KMS-11 (cell line): ENCODE data around the gene IQGAP2.
"Not testable (repeated sequence)": the region's sequence is repeated elsewhere in the genome, so short reads cannot be mapped to it uniquely, and the experiment has no call there.

ENCODE experiments used
- H2AFZ ChIP-seq: fragments of 200-600 bp; sonication (generic); 2 replicates; pipeline ENCODE4 v1.6.1; 2016; ENCODE audit warnings: antibody characterized with exemption, mixed run types, low read depth
- H3K27ac ChIP-seq: fragments of 200-600 bp; sonication (generic); 2 replicates; pipeline ENCODE4 v1.6.1; 2016; ENCODE audit warnings: mild to moderate bottlenecking, mixed run types
- H3K27me3 ChIP-seq: fragments of 200-600 bp; sonication (generic); 2 replicates; pipeline ENCODE4 v1.6.1; 2017; ENCODE audit warnings: mild to moderate bottlenecking, low read depth, mixed run types, moderate library complexity; ENCODE audit not compliant: insufficient read depth
- H3K36me3 ChIP-seq: fragments of 200-600 bp; sonication (generic); 2 replicates; pipeline ENCODE4 v1.6.1; 2017; ENCODE audit warnings: mild to moderate bottlenecking, mixed run types; ENCODE audit not compliant: insufficient read depth
- H3K4me1 ChIP-seq: fragments of 200-600 bp; sonication (generic); 2 replicates; pipeline ENCODE4 v1.6.1; 2016; ENCODE audit warnings: mild to moderate bottlenecking, low read depth, mixed run types; ENCODE audit not compliant: poor library complexity, severe bottlenecking
- H3K4me2 ChIP-seq: fragments of 200-600 bp; sonication (generic); 2 replicates; pipeline ENCODE4 v1.7.0; 2016; ENCODE audit warnings: mild to moderate bottlenecking, mixed run types
- H3K4me3 ChIP-seq: fragments of 200-600 bp; sonication (generic); IDR thresholded peaks from 2 replicates; pipeline ENCODE4 v1.6.1; 2017; ENCODE audit warnings: low read depth, low read length, mixed read lengths; ENCODE audit not compliant: insufficient read depth
- H3K79me2 ChIP-seq: fragments of 200-600 bp; sonication (generic); 2 replicates; pipeline ENCODE4 v1.6.1; 2016; ENCODE audit warnings: low read depth, mixed run types; ENCODE audit not compliant: insufficient read depth
- H3K9ac ChIP-seq: fragments of 200-600 bp; sonication (generic); 2 replicates; pipeline ENCODE4 v1.6.1; 2016; ENCODE audit warnings: mild to moderate bottlenecking, mixed run types
- H4K20me1 ChIP-seq: fragments of 200-600 bp; sonication (generic); 2 replicates; pipeline ENCODE4 v1.6.1; 2016; ENCODE audit warnings: mild to moderate bottlenecking, mixed run types; ENCODE audit not compliant: insufficient read depth
- TF ChIP-seq, protein P1 (sequence below): fragments of 200-600 bp; sonication (generic); conservative IDR thresholded peaks from 2 replicates; pipeline ENCODE4 v1.6.1; 2017; ENCODE audit warnings: low read depth, mild to moderate bottlenecking, antibody characterized with exemption, low read length, moderate library complexity, mixed read lengths

Gene IQGAP2

DNA sequence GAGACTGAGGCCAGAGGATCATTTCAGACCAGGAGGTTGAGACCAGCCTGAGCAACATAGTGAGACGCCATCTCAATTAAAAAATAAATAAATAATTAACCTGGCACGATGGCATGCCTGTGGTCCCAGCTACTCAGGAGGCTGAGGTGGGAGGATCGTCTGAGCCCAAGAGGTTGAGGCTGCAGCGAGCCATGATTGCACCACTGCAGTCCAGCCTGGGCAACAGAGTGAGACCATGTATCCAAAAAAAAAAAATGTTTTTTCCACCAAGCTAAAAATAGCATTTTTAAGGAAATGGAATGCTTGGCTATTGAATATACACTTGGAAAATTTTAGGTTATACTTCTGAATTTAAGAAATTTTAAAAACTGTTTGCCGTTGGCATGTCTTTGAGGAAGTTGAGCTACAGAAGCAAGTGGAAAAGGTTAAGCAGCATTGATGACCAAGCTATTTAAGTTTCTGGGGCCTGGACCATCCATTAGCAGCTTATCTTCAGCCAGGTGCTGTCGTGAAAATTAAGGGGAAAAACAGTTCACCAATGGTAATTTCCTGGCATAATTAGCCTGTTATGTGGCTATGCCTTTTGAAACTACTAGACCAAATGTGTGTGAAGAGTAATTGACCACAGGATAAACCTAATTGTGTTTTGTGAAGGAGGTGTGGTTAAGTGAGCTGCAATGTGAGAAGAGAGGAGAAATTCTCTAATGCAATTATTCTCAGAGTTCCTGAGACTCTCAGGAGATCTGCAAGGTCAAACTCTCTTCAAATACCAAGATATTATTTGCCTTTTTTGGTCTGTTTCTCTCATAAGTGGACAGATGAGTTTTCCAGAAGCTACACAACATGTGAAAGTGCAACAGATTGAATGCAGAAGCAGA, 333.8 kb downstream of the IQGAP2 start:
- H3K36me3 ChIP-seq, result no peaks in the 10 kb centered on the region
- H3K4me3 ChIP-seq, result no peak overlapping the region
- no peaks in the 10 kb centered on the region for H4K20me1 ChIP-seq
- H3K27me3 ChIP-seq, result no peaks in the 10 kb centered on the region
- H3K4me2 ChIP-seq, result peak overlapping the region; percentile 82
- TF ChIP-seq, protein P1, sequence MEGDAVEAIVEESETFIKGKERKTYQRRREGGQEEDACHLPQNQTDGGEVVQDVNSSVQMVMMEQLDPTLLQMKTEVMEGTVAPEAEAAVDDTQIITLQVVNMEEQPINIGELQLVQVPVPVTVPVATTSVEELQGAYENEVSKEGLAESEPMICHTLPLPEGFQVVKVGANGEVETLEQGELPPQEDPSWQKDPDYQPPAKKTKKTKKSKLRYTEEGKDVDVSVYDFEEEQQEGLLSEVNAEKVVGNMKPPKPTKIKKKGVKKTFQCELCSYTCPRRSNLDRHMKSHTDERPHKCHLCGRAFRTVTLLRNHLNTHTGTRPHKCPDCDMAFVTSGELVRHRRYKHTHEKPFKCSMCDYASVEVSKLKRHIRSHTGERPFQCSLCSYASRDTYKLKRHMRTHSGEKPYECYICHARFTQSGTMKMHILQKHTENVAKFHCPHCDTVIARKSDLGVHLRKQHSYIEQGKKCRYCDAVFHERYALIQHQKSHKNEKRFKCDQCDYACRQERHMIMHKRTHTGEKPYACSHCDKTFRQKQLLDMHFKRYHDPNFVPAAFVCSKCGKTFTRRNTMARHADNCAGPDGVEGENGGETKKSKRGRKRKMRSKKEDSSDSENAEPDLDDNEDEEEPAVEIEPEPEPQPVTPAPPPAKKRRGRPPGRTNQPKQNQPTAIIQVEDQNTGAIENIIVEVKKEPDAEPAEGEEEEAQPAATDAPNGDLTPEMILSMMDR, result no peak
- H3K79me2 ChIP-seq, result no peaks in the 10 kb centered on the region
- H3K9ac ChIP-seq, result no peak overlapping the region
- H3K27ac ChIP-seq, result peak overlapping the region; percentile 76
- H2AFZ ChIP-seq, result no peak overlapping the region
- H3K4me1 ChIP-seq, result peaks cover 61% of the 10 kb centered on the region

DNA sequence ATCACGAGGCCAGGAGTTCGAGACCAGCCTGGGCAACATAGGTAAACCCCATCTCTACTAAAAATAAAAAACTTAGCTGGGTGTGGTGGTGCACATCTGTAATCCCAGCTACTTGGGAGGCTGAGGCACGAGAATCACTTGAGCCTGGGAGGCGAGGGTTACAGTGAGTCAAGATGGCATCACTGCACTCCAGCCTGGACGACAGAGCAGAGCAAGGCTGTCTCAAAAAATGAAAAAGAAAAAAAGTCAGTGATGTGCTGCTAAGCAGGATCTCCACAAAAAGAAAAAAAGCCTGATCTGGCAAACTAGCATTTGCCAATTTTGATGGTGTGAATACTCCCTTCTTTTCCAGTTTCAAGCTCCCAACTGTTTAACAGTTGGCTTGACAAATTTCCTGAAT, 334.8 kb downstream of the IQGAP2 start:
- H2AFZ ChIP-seq, result no peak overlapping the region
- H3K27ac ChIP-seq, result peak overlapping the region; percentile 76
- H3K79me2 ChIP-seq, result no peaks in the 10 kb centered on the region
- H4K20me1 ChIP-seq, result no peaks in the 10 kb centered on the region
- H3K4me3 ChIP-seq, result no peak overlapping the region
- peaks cover 68% of the 10 kb centered on the region for H3K4me1 ChIP-seq
- no peaks in the 10 kb centered on the region for H3K36me3 ChIP-seq
- TF ChIP-seq, protein P1, result no peak
- peak overlapping the region; percentile 27; the same call in 1 of the 2 replicates for H3K9ac ChIP-seq
- no peaks in the 10 kb centered on the region for H3K27me3 ChIP-seq
- peak overlapping the region; percentile 82 for H3K4me2 ChIP-seq

DNA sequence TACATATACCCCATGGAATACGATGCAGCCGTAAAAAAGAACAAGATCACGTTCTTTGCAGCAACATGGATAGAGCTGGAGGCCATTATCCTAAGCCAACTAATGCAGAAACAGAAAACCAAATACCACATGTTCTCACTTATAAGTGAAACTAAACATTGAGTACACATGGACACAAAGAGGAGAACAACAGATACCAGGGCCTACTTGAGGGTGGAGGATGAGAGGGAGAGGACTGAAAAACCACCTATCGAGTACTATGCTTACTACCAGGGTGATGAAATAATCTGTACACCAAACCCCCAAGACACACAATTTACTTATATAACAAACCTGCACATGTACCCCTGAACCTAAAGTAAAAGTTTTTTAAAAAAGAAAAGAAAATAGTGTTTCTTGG, 338.4 kb downstream of the IQGAP2 start:
- H2AFZ ChIP-seq, H3K4me3 ChIP-seq, H3K79me2 ChIP-seq, H3K27me3 ChIP-seq, H3K36me3 ChIP-seq, H4K20me1 ChIP-seq, H3K9ac ChIP-seq, H3K27ac ChIP-seq: not testable (repeated sequence)
- H3K4me2 ChIP-seq, result peak overlapping the region; percentile 11; the same call in 1 of the 2 replicates
- H3K4me1 ChIP-seq, result peaks cover 56% of the 10 kb centered on the region

DNA sequence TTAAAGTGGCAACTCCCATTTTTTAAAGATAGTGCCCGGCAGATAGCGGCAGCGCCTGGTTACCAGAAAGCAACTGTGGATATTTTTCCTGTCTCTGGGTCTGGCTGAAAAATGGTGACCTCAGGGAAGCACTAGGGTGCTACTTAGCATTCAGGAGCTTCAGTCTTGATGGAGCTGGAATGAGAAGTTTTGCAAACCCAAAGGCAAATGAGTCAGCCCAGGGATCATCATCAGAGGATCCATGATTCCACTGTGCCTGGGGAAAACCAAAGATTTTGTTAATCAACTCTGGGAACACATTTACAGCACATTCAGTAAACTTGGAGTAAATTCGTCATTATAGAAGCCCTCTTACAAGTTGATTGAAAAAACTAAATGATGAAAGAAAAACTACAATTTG, 339.5 kb downstream of the IQGAP2 start:
- TF ChIP-seq, protein P1, result no peak
- Histone ChIP-seq H3K27me3 (no peaks in the 10 kb centered on the region), H2AFZ (no peak overlapping the region), H3K27ac (no peak overlapping the region), H3K4me2 (no peak overlapping the region), H3K9ac (no peak overlapping the region), H3K79me2 (no peaks in the 10 kb centered on the region), H3K36me3 (no peaks in the 10 kb centered on the region), H4K20me1 (no peaks in the 10 kb centered on the region), H3K4me3 (no peak overlapping the region), H3K4me1 (peaks cover 48% of the 10 kb centered on the region)

DNA sequence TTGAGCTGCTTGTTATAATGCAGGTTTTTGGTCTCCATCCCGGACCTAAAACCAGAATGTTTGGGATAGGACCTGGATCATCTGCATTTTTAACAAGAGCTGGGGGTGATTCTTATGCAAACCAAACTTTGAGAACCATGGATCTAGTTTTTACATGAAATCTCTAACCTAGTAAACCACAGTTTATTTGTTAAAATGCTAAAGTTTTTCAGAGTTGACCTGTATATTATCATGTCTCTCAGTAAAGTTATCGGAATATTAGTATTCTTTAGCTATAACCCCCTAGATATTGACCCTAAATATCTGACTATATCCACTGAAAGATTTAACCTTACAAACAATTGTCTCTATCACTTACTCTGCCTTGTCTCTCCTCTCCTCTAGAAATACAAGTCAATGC, 341.5 kb downstream of the IQGAP2 start:
- Histone ChIP-seq H3K4me3 (no peak overlapping the region), H3K27ac (no peak overlapping the region), H2AFZ (no peak overlapping the region), H3K27me3 (no peaks in the 10 kb centered on the region), H4K20me1 (no peaks in the 10 kb centered on the region), H3K36me3 (no peaks in the 10 kb centered on the region), H3K79me2 (no peaks in the 10 kb centered on the region), H3K9ac (no peak overlapping the region), H3K4me1 (peaks cover 29% of the 10 kb centered on the region), H3K4me2 (no peak overlapping the region)
- TF ChIP-seq, protein P1, result no peak
